Common myeloid progenitor, CD34-positive (primary cell): ENCODE results near the gene ADCY2.
A peak's percentile ranks its signal among the peaks of the same experiment; 100 is the strongest.

Source experiments
- CTCF ChIA-PET: fragments of 350-600 bp; sonication (Branson Sonifier 250); formaldehyde crosslinking; loops from one replicate; lab custom pipeline; 2021; ENCODE audit warnings: antibody characterized with exemption; lab: Charles Lee
- POLR2A ChIA-PET: fragments of 350-600 bp; sonication (Branson Sonifier 250); formaldehyde crosslinking; loops from one replicate; lab custom pipeline; 2021; ENCODE audit warnings: antibody characterized with exemption; lab: Charles Lee
- DNase-seq, 3 donors: peaks; one replicate each; pipeline versions ENCODE4 v3.0.0 to v3.0.0-alpha.2; 2013
- H3K27ac ChIP-seq, 2 experiments: 1 replicate in 1 of 2; 2 replicates in 1 of 2; pipeline ENCODE4 v1.7.0; 2013; ENCODE audit warnings: inconsistent platforms in 2 of 2, low read length in 2 of 2, mild to moderate bottlenecking in 2 of 2, low read depth in 1 of 2, moderate library complexity in 1 of 2; ENCODE audit not compliant: severe bottlenecking in 2 of 2, insufficient read depth in 1 of 2, poor library complexity in 1 of 2
- H3K27me3 ChIP-seq, 5 experiments: replicated peaks in 2 of 5; 1 replicate in 3 of 5; 2 replicates in 2 of 5; pipeline versions ENCODE4 v1.6.1 to v1.7.0; 2013; ENCODE audit warnings: low read length in 4 of 5, mild to moderate bottlenecking in 2 of 5, moderate library complexity in 2 of 5, inconsistent platforms in 1 of 5; ENCODE audit not compliant: insufficient read depth in 5 of 5, control insufficient read depth in 4 of 5
- H3K36me3 ChIP-seq, 4 experiments: 1 replicate in 2 of 4; 2 replicates in 2 of 4; pipeline versions ENCODE4 v1.6.1 to v1.7.0; 2013; ENCODE audit warnings: low read length in 3 of 4, control low read depth in 1 of 4, mild to moderate bottlenecking in 1 of 4; ENCODE audit not compliant: control insufficient read depth in 4 of 4, insufficient read depth in 4 of 4
- H3K4me1 ChIP-seq, 4 experiments: 1 replicate in 3 of 4; 2 replicates in 1 of 4; pipeline versions ENCODE4 v1.6.1 to v1.7.1; 2013; ENCODE audit warnings: low read length in 3 of 4, mild to moderate bottlenecking in 3 of 4, control low read depth in 1 of 4, inconsistent platforms in 1 of 4, moderate library complexity in 1 of 4; ENCODE audit not compliant: control insufficient read depth in 4 of 4, insufficient read depth in 4 of 4; ENCODE audit errors: control extremely low read depth in 1 of 4
- H3K4me3 ChIP-seq, 7 experiments: 1 replicate in 4 of 7; 2 replicates in 3 of 7; pipeline versions ENCODE4 v1.5.1 to v1.7.0; 2013; ENCODE audit warnings: mild to moderate bottlenecking in 7 of 7, low read length in 6 of 7, moderate library complexity in 6 of 7, inconsistent platforms in 2 of 7, low read depth in 2 of 7, control low read depth in 1 of 7; ENCODE audit not compliant: insufficient read depth in 4 of 7, control insufficient read depth in 1 of 7; ENCODE audit errors: extremely low read depth in 1 of 7
- H3K9me3 ChIP-seq, 5 experiments: 1 replicate in 4 of 5; 2 replicates in 1 of 5; pipeline versions ENCODE4 v1.6.1 to v1.7.1; 2013; ENCODE audit warnings: low read length in 4 of 5, mild to moderate bottlenecking in 2 of 5, inconsistent platforms in 1 of 5, low read depth in 1 of 5, moderate library complexity in 1 of 5; ENCODE audit not compliant: control insufficient read depth in 4 of 5, insufficient read depth in 2 of 5; ENCODE audit errors: control extremely low read depth in 1 of 5
- WGBS: methylation state at CpG from one replicate; pipeline ENCODE4 v1.1.5; 2013; ENCODE audit not compliant: insufficient coverage; 5-methylcytosine and 5-hydroxymethylcytosine counted together

The ADCY2 gene

DNA sequence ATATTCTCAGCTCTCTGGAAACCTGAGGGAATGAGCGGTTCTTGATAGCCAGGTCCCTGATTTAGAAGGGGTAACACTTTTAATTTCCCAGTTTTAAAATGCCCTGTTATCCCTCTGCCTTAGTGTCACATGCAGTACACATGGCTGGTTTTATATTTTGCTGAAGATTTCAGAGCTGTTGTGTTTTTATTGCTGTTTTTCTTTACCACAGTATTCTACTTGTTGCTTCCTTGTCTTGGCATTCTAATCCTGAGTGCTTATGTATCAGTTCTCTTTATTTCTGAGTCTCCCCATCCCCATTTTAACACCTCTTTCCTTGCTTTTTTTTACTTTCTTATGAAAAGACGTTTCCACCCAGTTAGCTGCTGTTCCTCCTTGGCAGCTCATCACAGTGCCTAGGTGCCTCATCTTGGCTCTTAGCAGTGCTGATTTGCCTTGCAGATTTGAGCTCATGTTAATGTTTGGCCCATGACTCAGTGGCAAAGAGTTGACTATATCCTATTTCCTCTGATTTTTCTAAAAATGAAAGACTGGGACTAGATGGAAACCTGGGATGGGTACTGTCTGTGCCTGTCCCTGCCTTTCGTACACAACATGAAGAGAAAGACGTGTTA is 476.7 kb downstream of the ADCY2 start:
- DNase-seq: no peak
- Histone ChIP-seq H3K27me3 (no peaks in the 10 kb centered on the region), H3K4me1 (peaks cover 11 to 21% (median 16%) of the 10 kb centered on the region in 4 experiments), H3K36me3 (peaks cover 20 to 58% (median 31%) of the 10 kb centered on the region in 4 experiments), H3K9me3 (no peaks in the 10 kb centered on the region), H3K27ac (no peak overlapping the region), H3K4me3 (no peak overlapping the region)
- CTCF ChIA-PET: interaction anchor here (1.0 to 6.2 kb wide), 4 partner anchors 14 to 56 kb away, joined by 3 to 37 read pairs (median 3); no protein-coding TSS in a partner anchor
- POLR2A ChIA-PET: no interaction called here
- WGBS: 90% methylated on average over 4 of the region's 4 CpGs

DNA sequence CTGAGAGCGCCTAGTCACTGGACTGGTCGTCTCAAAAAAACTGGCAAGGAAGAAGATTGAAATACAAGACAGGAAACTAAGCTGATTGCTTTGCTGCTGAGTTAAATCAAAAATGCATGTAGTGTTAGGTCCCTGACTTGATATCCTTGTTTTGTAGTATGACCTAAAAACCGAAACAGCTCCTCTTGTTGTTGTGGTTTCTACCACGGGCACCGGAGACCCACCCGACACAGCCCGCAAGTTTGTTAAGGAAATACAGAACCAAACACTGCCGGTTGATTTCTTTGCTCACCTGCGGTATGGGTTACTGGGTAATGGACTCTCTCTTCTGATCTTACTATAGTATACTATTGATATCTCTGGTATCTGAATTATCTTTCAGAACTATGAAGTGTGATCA is 477.3 kb downstream of the ADCY2 start:
- H3K27ac ChIP-seq: no peak overlapping the region
- no peak for DNase-seq
- H3K4me3 ChIP-seq: no peak overlapping the region
- whole genome bisulfite sequencing: 91% methylated on average over 7 of the region's 9 CpGs
- H3K4me1 ChIP-seq: peaks cover 9 to 15% (median 13%) of the 10 kb centered on the region in 4 experiments
- POLR2A ChIA-PET: no interaction called here
- peaks cover 20 to 64% (median 37%) of the 10 kb centered on the region in 4 experiments for H3K36me3 ChIP-seq
- H3K27me3 ChIP-seq: no peaks in the 10 kb centered on the region
- CTCF ChIA-PET: interaction anchor here (1.2 to 6.2 kb wide), 3 partner anchors 13 to 56 kb away, joined by 3 to 37 read pairs (median 3); no protein-coding TSS in a partner anchor
- no peaks in the 10 kb centered on the region for H3K9me3 ChIP-seq

- DNase-seq: no peak
- POLR2A ChIA-PET: no interaction called here
- no peak overlapping the region for H3K27ac ChIP-seq
- peaks cover 25 to 76% (median 45%) of the 10 kb centered on the region in 4 experiments for H3K36me3 ChIP-seq
- no peaks in the 10 kb centered on the region for H3K27me3 ChIP-seq
- WGBS: no CpG with 5 or more reads among the region's 2 CpGs
- peaks cover 6 to 12% (median 8%) of the 10 kb centered on the region in 4 experiments for H3K4me1 ChIP-seq
- H3K4me3 ChIP-seq: no peak overlapping the region
- H3K9me3 ChIP-seq: no peaks in the 10 kb centered on the region
- CTCF ChIA-PET: interaction anchor here (0.9 to 6.2 kb wide), 3 partner anchors 8 to 61 kb away, joined by 3 to 37 read pairs (median 3); no protein-coding TSS in a partner anchor
These were observed 478.7 kb downstream of the ADCY2 start for GRCh38 chr5:7874639-7875038.

DNA sequence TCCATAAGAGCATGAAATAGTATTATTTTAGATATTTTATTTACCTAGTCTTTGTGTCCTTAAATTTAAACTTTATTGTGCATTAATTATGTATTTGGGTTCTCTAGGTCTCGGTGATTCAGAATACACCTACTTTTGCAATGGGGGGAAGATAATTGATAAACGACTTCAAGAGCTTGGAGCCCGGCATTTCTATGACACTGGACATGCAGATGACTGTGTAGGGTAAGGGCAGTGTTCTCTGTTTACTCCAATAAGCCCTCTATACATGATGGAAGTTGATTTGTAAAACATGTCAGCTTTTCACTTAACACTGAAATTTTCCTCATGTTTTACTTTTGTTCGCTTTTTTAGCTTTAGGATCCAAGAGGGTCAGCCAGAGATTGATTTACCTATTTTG is 479.2 kb downstream of the ADCY2 start:
- POLR2A ChIA-PET: no interaction called here
- Histone ChIP-seq H3K4me3 (no peak overlapping the region), H3K4me1 (peaks cover 1 to 7% (median 4%) of the 10 kb centered on the region in 4 experiments), H3K27me3 (no peaks in the 10 kb centered on the region), H3K27ac (no peak overlapping the region), H3K36me3 (peaks cover 25 to 81% (median 50%) of the 10 kb centered on the region in 4 experiments), H3K9me3 (no peaks in the 10 kb centered on the region)
- no peak for DNase-seq
- CTCF ChIA-PET: interaction anchor here (1.0 to 6.2 kb wide), 2 partner anchors 11 to 61 kb away, joined by 3 to 37 read pairs; no protein-coding TSS in a partner anchor
- WGBS: 92% methylated on average over 4 of the region's 4 CpGs

GRCh38 chr5:7876867-7877266 is 480.9 kb downstream of the ADCY2 start:
- H3K27ac ChIP-seq: no peak overlapping the region
- POLR2A ChIA-PET: interaction anchor here (1.0 kb wide), 1 partner anchor 10 kb away, joined by 3 read pairs; no protein-coding TSS in a partner anchor
- 100% methylated on average over 1 of the region's 3 CpGs for WGBS
- H3K4me1 ChIP-seq: no peaks in the 10 kb centered on the region
- H3K4me3 ChIP-seq: no peak overlapping the region
- H3K9me3 ChIP-seq: no peaks in the 10 kb centered on the region
- DNase-seq: no peak
- CTCF ChIA-PET: interaction anchor here (6.2 kb wide), 1 partner anchor 9 kb away, joined by 37 read pairs; no protein-coding TSS in a partner anchor
- H3K36me3 ChIP-seq: peaks cover 23 to 91% (median 64%) of the 10 kb centered on the region in 4 experiments
- no peaks in the 10 kb centered on the region for H3K27me3 ChIP-seq

GRCh38 chr5:7877851-7878250 is 481.9 kb downstream of the ADCY2 start:
- Histone ChIP-seq H3K9me3 (no peaks in the 10 kb centered on the region), H3K27me3 (no peaks in the 10 kb centered on the region), H3K36me3 (peaks cover 24 to 94% (median 70%) of the 10 kb centered on the region in 4 experiments), H3K4me1 (no peaks in the 10 kb centered on the region), H3K4me3 (no peak overlapping the region), H3K27ac (no peak overlapping the region)
- ChIA-PET CTCF (interaction anchor here (1.0 to 1.6 kb wide), 2 partner anchors 9 kb away, joined by 3 to 4 read pairs; partner anchors contain the start of genes FASTKD3 and MTRR), POLR2A (no interaction called here)
- 96% methylated on average over 8 of the region's 9 CpGs for WGBS
- no peak for DNase-seq

GRCh38 chr5:7878381-7878873 is 482.5 kb downstream of the ADCY2 start:
- Histone ChIP-seq H3K9me3 (no peaks in the 10 kb centered on the region), H3K27me3 (no peaks in the 10 kb centered on the region), H3K27ac (no peak overlapping the region), H3K4me3 (no peak overlapping the region), H3K4me1 (no peaks in the 10 kb centered on the region), H3K36me3 (peaks cover 24 to 94% (median 72%) of the 10 kb centered on the region in 4 experiments)
- ChIA-PET CTCF (interaction anchor here (1.0 to 1.6 kb wide), 2 partner anchors 9 kb away, joined by 3 to 4 read pairs; partner anchors contain the start of genes FASTKD3 and MTRR), POLR2A (interaction anchor here (0.6 kb wide), 1 partner anchor 144 kb away, joined by 4 read pairs; no protein-coding TSS in a partner anchor)
- peak in 2 of 3 donors; percentile 10 to 12 for DNase-seq
